ENCODE results near the gene C2CD2. TPM values are rescaled to one million over a fixed set of nuclear protein-coding genes. Genes with fewer than 3 reads are reported as not detected.
"Not testable (repeated sequence)": the region's sequence is repeated elsewhere in the genome, so short reads cannot be mapped to it uniquely, and the experiment has no call there.

C2CD2 gene
- total RNA-seq, 6 donors from 2014 or later: 9.6 to 34.6 (median 22.0) TPM

DNA sequence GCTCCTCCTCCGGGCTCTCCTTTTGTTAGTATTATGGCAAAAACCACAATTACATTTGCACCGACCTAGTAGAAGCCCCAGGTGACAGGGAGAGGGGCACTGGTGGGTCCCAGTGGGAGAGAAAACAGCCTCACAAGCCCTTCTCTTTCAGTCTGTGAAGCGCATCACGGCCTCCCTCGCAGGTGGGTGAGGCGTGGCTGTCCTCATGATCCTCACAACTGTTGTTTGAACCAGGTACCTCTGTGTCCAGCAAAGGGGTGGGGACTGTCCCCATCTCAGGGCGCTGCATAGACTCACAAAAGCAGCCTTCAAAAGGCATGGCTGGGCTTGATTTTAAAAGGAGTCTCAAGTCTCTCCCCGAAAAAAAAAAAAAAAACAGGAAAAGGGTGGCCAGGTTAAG, 7.9 kb upstream of the C2CD2 start:
- Histone ChIP-seq H3K9me3 (no peaks in the 10 kb centered on the region), H3K4me3 (no peak overlapping the region), H3K4me1 (peaks cover 0 to 17% (median 9%) of the 10 kb centered on the region in 4 donors), H3K27me3 (no peaks in the 10 kb centered on the region), H3K27ac (no peak overlapping the region), H3K36me3 (no peaks in the 10 kb centered on the region)
- 58 to 71% methylated on average over 2 to 8 of the region's 8 CpGs for WGBS, 2 donors
- TF ChIP-seq POLR2A (IDR thresholded peaks at IDR 0.05) (no peak), POLR2AphosphoS5 (IDR thresholded peaks at IDR 0.05) (no peak), EP300 (IDR thresholded peaks at IDR 0.05) (no peak)
- TF ChIP-seq, protein P1, sequence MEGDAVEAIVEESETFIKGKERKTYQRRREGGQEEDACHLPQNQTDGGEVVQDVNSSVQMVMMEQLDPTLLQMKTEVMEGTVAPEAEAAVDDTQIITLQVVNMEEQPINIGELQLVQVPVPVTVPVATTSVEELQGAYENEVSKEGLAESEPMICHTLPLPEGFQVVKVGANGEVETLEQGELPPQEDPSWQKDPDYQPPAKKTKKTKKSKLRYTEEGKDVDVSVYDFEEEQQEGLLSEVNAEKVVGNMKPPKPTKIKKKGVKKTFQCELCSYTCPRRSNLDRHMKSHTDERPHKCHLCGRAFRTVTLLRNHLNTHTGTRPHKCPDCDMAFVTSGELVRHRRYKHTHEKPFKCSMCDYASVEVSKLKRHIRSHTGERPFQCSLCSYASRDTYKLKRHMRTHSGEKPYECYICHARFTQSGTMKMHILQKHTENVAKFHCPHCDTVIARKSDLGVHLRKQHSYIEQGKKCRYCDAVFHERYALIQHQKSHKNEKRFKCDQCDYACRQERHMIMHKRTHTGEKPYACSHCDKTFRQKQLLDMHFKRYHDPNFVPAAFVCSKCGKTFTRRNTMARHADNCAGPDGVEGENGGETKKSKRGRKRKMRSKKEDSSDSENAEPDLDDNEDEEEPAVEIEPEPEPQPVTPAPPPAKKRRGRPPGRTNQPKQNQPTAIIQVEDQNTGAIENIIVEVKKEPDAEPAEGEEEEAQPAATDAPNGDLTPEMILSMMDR (IDR thresholded peaks at IDR 0.05): no peak
- DNase-seq: no peak
- no peak for ATAC-seq (ENCODE audit: low FRiP score in 2 of 2)

DNA sequence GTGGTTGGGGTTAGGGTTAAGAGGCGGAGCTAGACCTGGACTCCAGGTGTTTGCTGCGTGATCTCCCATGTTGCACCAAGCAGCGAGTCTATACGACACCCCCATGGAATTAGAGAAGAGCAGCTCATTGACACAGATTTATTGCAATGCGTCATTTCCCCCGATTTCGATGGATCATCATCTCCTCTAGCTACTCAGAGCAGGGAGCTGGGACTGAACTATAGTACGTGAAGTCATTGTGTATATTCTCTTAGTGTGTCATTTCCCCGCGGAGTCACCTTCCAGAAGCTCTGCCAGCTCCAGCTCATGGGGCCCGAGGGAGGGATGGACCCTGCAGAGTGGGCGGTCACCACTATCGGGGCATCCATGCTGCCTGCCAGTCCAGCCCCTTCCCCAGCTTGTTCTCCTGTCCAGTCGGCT, 7.5 kb upstream of the C2CD2 start:
- ATAC-seq (ENCODE audit: low FRiP score in 2 of 2) (no peak), DNase-seq (peak in 1 of 2 donors; percentile 26)
- 68 to 75% methylated on average over 11 to 14 of the region's 14 CpGs for WGBS, 2 donors
- Histone ChIP-seq H3K4me1 (peaks cover 0 to 17% (median 9%) of the 10 kb centered on the region in 4 donors), H3K36me3 (no peaks in the 10 kb centered on the region), H3K9me3 (no peaks in the 10 kb centered on the region), H3K27ac (no peak overlapping the region), H3K4me3 (no peak overlapping the region), H3K27me3 (no peaks in the 10 kb centered on the region)
- TF ChIP-seq POLR2AphosphoS5 (IDR thresholded peaks at IDR 0.05) (no peak), POLR2A (IDR thresholded peaks at IDR 0.05) (no peak), EP300 (IDR thresholded peaks at IDR 0.05) (no peak)
- TF ChIP-seq, protein P1 (IDR thresholded peaks at IDR 0.05): no peak

DNA sequence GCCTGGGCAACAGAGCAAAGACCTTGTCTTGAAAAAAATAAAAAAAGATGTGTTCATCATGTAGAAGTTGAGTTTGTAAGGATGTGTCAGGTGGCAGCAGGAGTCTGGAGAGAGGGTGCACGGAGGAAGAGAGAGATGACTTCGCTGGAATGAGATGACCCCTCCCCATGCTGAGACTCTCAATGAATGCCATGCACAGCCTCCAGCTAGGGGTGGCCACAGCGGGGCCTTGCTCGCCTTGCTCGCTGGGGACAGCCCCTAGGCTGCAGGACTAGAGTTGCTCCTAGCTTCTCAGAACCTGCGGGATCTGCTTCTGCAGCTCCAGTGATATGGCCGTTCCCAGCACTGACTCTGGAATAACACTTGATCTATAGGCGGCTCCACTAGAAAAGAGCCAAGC, 6.6 kb upstream of the C2CD2 start:
- Histone ChIP-seq H3K4me1 (peaks cover 0 to 17% (median 9%) of the 10 kb centered on the region in 4 donors), H3K27me3 (no peaks in the 10 kb centered on the region), H3K27ac (no peak overlapping the region), H3K9me3 (no peaks in the 10 kb centered on the region), H3K4me3 (no peak overlapping the region), H3K36me3 (no peaks in the 10 kb centered on the region)
- no peak for ATAC-seq (ENCODE audit: low FRiP score in 2 of 2)
- no peak for TF ChIP-seq POLR2AphosphoS5 (IDR thresholded peaks at IDR 0.05)
- no peak for TF ChIP-seq EP300 (IDR thresholded peaks at IDR 0.05)
- no peak for TF ChIP-seq POLR2A (IDR thresholded peaks at IDR 0.05)
- TF ChIP-seq, protein P1 (IDR thresholded peaks at IDR 0.05): no peak
- 91 to 95% methylated on average over 6 to 8 of the region's 8 CpGs for WGBS, 2 donors
- DNase-seq: peak in 1 of 2 donors; percentile 27

DNA sequence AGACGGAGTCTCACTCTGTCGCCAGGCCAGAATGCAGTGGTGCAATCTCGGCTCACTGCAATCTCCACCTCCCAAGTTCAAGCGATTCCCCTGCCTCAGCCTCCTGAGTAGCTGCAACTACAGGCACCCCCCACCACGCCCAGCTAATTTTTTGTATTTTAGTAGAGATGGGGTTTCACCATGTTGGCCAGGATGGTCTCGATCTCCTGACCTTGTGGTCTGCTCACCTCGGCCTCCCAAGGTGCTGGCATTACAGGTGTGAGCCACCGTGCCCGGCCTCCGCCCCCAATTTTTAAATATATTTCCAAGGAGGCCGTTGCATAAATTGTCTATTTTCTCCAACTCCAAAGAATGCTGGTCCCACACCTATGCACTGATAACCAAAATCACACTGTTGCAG, 5.9 kb upstream of the C2CD2 start:
- H3K36me3 ChIP-seq; ATAC-seq (ENCODE audit: low FRiP score in 2 of 2); H3K27me3 ChIP-seq; H3K9me3 ChIP-seq; H3K27ac ChIP-seq; H3K4me3 ChIP-seq: not testable (repeated sequence)
- peaks cover 0 to 17% (median 9%) of the 10 kb centered on the region in 4 donors for H3K4me1 ChIP-seq
- DNase-seq: peak in 1 of 2 donors; percentile 22
- WGBS, 2 donors: 93 to 95% methylated on average over 11 of the region's 11 CpGs

DNA sequence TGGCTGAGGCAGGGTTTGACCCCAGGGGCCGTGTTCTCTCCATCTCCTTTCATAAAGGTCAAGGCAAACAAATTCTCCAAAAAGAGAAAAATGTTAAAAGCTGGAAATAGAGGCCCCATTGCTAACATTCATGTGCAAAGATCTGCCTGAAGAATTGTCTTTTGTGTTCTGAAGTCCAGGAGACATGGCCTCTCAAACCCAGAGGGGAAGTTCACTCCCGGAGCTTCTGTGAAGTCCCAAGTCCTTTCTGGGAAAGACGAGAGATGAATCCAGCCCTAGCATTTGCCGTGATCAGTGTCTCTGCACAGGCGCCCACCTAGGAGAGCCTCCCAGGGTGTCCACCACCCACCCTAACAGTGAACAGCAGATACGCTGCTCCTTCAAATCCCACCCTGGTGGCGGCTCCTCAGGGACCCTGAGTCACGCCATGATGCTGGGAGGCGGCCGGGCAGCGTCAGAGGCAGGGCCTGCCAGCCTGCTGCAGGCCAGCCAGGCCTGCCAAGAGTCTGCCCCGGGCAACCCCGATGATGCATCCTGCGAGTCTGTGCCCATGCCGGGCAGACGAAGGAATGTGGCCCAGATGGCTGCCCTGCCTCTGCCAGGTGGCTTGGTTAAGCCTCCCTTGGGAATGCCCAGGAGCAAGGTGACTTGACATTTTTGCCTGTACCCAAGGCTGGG, 5.2 kb upstream of the C2CD2 start:
- H3K27ac ChIP-seq: no peak overlapping the region
- no peaks in the 10 kb centered on the region for H3K36me3 ChIP-seq
- no peak for ATAC-seq (ENCODE audit: low FRiP score in 2 of 2)
- WGBS, 2 donors: 91 to 93% methylated on average over 11 to 14 of the region's 16 CpGs
- H3K9me3 ChIP-seq: no peaks in the 10 kb centered on the region
- no peak overlapping the region for H3K4me3 ChIP-seq
- no peak for TF ChIP-seq POLR2AphosphoS5 (IDR thresholded peaks at IDR 0.05)
- TF ChIP-seq EP300 (IDR thresholded peaks at IDR 0.05): no peak
- TF ChIP-seq, protein P1 (IDR thresholded peaks at IDR 0.05): no peak
- TF ChIP-seq POLR2A (IDR thresholded peaks at IDR 0.05): no peak
- peaks cover 3 to 23% (median 11%) of the 10 kb centered on the region in 4 donors for H3K4me1 ChIP-seq
- no peaks in the 10 kb centered on the region for H3K27me3 ChIP-seq
- peak in 1 of 2 donors; percentile 78 for DNase-seq
